NB4 (cell line): Measurements from ENCODE around the gene EPHA10.
A peak's percentile ranks its signal among the peaks of the same experiment; 100 is the strongest.

Experiments
- DNase-seq: peaks from one replicate; pipeline ENCODE4 v3.0.0; 2010; ENCODE audit warnings: low read depth
- H3K4me3 ChIP-seq: one replicate; pipeline ENCODE4 v1.5.1; 2011; ENCODE audit warnings: mild to moderate bottlenecking, low read depth, low read length, moderate library complexity
- MYC ChIP-seq: IDR thresholded peaks from 2 replicates; pipeline ENCODE4 v1.6.1; 2011; ENCODE audit warnings: low read depth, low read length
- POLR2A ChIP-seq: IDR thresholded peaks from 2 replicates; pipeline ENCODE4 v1.6.1; 2011; ENCODE audit warnings: mild to moderate bottlenecking; ENCODE audit not compliant: insufficient read length; ENCODE audit errors: extremely low read depth
- TF ChIP-seq, protein P1 (sequence below): IDR thresholded peaks from 2 replicates; pipeline ENCODE4 v1.6.1; 2011; ENCODE audit warnings: low read depth, low read length
- TF ChIP-seq, protein P2 (sequence below): IDR thresholded peaks from one replicate; pipeline ENCODE4 v1.5.1; 2012; ENCODE audit warnings: low read depth, low read length

Gene EPHA10

DNA sequence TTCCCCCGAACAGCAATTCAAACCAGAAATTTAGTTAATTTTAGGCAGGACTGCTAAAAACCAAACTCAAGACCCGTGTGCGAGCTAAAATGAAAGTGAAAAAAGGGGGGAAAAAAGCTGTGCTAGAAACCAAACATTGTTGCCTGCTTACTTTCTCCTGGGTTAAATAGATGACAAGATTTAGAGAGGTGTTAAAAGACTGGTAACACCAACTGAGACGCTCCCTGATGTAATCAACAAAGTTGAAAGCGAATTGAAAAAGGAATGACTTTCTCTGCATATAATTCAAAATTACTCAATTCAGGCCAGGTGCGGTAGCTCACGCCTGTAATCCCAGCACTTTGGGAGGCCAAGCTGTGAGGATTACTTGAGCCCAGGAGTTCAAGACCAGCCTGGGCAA is 65.8 kb downstream of the EPHA10 start:
- no peak overlapping the region for H3K4me3 ChIP-seq
- TF ChIP-seq, protein P1, sequence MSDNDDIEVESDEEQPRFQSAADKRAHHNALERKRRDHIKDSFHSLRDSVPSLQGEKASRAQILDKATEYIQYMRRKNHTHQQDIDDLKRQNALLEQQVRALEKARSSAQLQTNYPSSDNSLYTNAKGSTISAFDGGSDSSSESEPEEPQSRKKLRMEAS: no peak
- TF ChIP-seq POLR2A: no peak
- TF ChIP-seq, protein P2, sequence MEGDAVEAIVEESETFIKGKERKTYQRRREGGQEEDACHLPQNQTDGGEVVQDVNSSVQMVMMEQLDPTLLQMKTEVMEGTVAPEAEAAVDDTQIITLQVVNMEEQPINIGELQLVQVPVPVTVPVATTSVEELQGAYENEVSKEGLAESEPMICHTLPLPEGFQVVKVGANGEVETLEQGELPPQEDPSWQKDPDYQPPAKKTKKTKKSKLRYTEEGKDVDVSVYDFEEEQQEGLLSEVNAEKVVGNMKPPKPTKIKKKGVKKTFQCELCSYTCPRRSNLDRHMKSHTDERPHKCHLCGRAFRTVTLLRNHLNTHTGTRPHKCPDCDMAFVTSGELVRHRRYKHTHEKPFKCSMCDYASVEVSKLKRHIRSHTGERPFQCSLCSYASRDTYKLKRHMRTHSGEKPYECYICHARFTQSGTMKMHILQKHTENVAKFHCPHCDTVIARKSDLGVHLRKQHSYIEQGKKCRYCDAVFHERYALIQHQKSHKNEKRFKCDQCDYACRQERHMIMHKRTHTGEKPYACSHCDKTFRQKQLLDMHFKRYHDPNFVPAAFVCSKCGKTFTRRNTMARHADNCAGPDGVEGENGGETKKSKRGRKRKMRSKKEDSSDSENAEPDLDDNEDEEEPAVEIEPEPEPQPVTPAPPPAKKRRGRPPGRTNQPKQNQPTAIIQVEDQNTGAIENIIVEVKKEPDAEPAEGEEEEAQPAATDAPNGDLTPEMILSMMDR: no peak
- no peak for TF ChIP-seq MYC
- no peak for DNase-seq

DNA sequence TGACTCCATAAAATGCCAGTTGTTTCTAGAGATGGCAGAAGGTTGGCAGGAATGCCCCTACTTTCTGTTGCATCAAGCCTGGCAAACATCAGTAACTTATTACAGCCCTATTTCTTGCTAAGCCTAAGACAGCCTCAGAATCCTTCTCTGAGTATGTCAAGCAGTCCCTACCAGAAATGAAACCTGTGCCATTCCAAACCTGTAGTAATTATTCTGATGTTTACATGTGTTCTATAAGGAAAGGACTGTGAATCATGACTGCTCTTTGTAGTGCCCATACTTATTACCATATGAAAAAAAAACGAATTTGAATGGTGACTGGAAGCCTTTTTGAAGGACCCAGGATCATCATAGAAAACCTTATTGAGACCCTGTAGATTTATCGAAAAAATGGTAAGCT is 67.2 kb downstream of the EPHA10 start:
- no peak for DNase-seq
- TF ChIP-seq, protein P1: no peak
- TF ChIP-seq POLR2A: no peak
- TF ChIP-seq, protein P2: no peak
- no peak for TF ChIP-seq MYC
- no peak overlapping the region for H3K4me3 ChIP-seq

DNA sequence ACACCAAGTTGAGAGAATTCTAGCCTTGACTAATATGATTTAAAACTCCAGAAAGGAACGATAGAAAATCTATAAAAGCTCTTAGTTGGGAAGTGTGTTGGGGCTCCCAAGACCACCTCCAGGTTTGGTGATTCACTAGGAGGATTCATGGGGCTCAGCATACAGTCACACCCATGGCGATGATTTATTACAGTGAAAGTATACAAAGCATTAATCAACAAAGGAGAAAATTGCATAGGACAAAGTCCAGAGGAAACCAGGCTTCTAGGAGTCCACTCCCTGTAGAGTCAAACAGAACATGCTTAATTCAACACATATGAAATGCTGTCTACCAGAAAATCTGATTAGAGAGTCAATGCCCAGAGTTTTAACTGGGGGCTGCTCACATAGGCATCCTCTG is 67.8 kb downstream of the EPHA10 start:
- no peak for DNase-seq
- TF ChIP-seq, protein P2: no peak
- TF ChIP-seq, protein P1: no peak
- TF ChIP-seq MYC (no peak), POLR2A (no peak)
- no peak overlapping the region for H3K4me3 ChIP-seq

DNA sequence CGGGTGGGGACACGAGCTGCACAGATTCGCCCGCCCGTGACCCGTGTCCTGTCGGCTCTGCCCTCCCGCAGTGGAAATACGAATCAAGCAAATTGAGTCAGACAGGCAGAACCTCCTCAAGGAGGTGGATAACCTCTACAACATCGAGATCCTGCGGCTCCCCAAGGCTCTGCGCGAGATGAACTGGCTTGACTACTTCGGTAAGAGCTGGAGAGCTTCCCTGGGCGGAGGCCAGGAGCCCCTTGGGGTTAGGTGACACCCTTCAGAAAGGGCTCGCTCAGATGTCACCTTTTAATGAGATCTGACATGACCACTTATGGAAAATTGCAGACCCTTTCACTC is 72.1 kb downstream of the EPHA10 start:
- no peak for TF ChIP-seq MYC
- TF ChIP-seq, protein P1: no peak
- TF ChIP-seq, protein P2: no peak
- no peak for TF ChIP-seq POLR2A
- DNase-seq: no peak
- H3K4me3 ChIP-seq: peak overlapping the region; percentile 80

DNA sequence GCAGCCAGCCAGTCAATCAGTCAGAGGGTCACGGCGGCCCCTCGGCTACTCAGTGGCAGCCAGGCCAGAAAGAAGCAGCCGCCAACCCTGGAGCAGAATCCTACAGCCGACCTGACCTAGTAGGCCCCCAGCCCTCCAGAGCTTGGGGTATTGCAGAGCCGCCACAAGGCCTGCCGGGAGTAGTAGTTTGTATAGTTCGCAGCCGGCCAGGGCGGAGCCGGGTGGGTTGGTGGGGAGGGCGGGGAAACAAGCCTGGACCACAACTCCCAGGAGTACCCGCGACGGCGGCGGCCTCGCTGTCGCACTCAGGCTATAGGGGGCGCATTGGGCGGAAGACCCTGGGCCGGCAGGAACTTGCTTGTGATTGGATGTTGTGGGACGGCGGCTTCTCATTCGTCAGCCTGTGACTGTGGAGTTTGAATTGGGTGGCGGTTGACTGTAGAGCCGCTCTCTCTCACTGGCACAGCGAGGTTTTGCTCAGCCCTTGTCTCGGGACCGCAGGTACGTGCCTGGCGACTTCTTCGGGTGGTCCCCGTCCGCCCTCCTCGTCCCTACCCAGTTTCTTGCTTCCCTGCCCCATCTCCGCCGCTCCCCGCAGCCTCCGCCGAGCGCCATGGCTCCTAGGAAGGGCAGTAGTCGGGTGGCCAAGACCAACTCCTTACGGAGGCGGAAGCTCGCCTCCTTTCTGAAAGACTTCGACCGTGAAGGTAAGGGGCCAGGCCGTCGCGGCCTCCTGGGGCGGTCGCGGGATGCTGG is 72.7 kb downstream of the EPHA10 start, which contains the start of gene CDCA8:
TSS of gene CDCA8 (plus strand) at position 439 of the 756 bp plus-strand sequence. CDS start at position 614, 175 bp downstream.
- peak within 1 kb of the TSS; percentile 82 for H3K4me3 ChIP-seq
- DNase-seq: peak; percentile 98
- TF ChIP-seq, protein P1: peak; percentile 66
- TF ChIP-seq, protein P2: peak; percentile 40
- peak; percentile 46; the same call in 1 of the 2 replicates for TF ChIP-seq MYC
- TF ChIP-seq POLR2A: peak; percentile 68

DNA sequence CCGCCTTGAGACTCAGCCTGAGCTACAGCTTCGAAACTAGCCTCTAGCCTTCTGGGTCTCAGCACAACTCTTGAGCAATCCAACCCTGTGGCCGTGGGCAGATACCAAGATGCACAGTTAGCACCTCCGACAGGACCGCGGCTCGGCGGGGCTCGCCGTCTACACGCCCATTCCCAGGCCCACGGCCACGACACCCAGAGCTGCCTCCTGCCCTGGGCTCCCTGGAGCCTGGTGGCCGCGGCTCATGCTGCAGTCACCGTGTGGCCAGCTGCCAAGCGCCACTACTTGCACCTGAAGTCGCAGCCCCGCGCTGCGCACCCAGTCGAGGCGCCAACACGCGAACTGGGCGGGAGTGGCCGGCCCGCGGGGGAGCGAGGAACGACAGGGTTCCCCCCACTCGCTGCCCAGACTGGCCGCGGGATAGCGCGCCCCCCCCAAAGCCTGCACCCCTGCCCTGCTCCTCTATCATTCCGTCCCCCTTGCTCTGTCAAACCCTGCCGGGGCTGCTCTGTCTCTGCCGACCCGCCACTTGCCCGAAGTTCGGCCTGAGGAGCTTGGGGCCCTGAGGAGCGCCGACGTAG is 73.3 kb downstream of the EPHA10 start:
- peak overlapping the region; percentile 82 for H3K4me3 ChIP-seq
- TF ChIP-seq, protein P2: no peak
- TF ChIP-seq MYC (no peak), POLR2A (no peak)
- TF ChIP-seq, protein P1: no peak
- DNase-seq: peak; percentile 76
